Keratinocyte (primary cell): Measurements from ENCODE around the gene DAB1. TPM values are rescaled to one million over a fixed set of nuclear protein-coding genes. Genes with fewer than 3 reads are reported as not detected.

Source experiments
- DNase-seq: peaks from one replicate; pipeline ENCODE4 v3.0.0-alpha.2; 2011; ENCODE audit warnings: low read depth, missing footprints, low spot score
- FAIRE-seq: peaks from 2 replicates; lab custom pipeline; 2011; peaks lifted over from hg19 to GRCh38; lab: Jason Lieb, UNC
- H2AFZ ChIP-seq: 2 replicates; pipeline ENCODE4 v1.6.0; 2012; ENCODE audit warnings: low read length, control low read depth, inconsistent platforms; ENCODE audit not compliant: control insufficient read depth
- H3K27ac ChIP-seq: 2 replicates; pipeline ENCODE4 v1.5.1; 2011; ENCODE audit warnings: low read length; ENCODE audit not compliant: control insufficient read depth, insufficient read depth
- H3K27me3 ChIP-seq: 3 replicates; pipeline ENCODE4 v1.6.0; 2011; ENCODE audit warnings: low read length; ENCODE audit not compliant: control insufficient read depth, insufficient read depth; ENCODE audit errors: extremely low read depth
- H3K36me3 ChIP-seq, 2 experiments: 2 replicates in 1 of 2; 3 replicates in 1 of 2; pipeline ENCODE4 v1.5.1; 2011; ENCODE audit warnings: low read length in 2 of 2, mild to moderate bottlenecking in 1 of 2; ENCODE audit not compliant: control insufficient read depth in 2 of 2, insufficient read depth in 2 of 2; ENCODE audit errors: extremely low read depth in 1 of 2
- H3K4me1 ChIP-seq: 3 replicates; pipeline ENCODE4 v1.5.1; 2011; ENCODE audit warnings: low read length; ENCODE audit not compliant: control insufficient read depth, insufficient read depth; ENCODE audit errors: extremely low read depth
- H3K4me2 ChIP-seq: 3 replicates; pipeline ENCODE4 v1.6.0; 2011; ENCODE audit warnings: low read depth, low read length; ENCODE audit not compliant: control insufficient read depth, insufficient read depth; ENCODE audit errors: extremely low read depth
- H3K4me3 ChIP-seq, 3 experiments: fragments of 200-600 bp in 1 of 3; sonication (generic) in 1 of 3; 2 replicates in 2 of 3; 3 replicates in 1 of 3; pipeline ENCODE4 v1.5.1; 2011 to 2016; ENCODE audit warnings: low read length in 3 of 3, mild to moderate bottlenecking in 3 of 3, control low read depth in 2 of 3, inconsistent platforms in 1 of 3, low read depth in 1 of 3, mixed read lengths in 1 of 3, mixed run types in 1 of 3, moderate library complexity in 1 of 3; ENCODE audit not compliant: control insufficient read depth in 2 of 3, insufficient read depth in 2 of 3; ENCODE audit errors: extremely low read depth in 1 of 3
- H3K79me2 ChIP-seq: 2 replicates; pipeline ENCODE4 v1.6.0; 2012; ENCODE audit warnings: low read length; ENCODE audit not compliant: control insufficient read depth, insufficient read depth
- H3K9ac ChIP-seq: 3 replicates; pipeline ENCODE4 v1.6.0; 2011; ENCODE audit warnings: low read length; ENCODE audit not compliant: control insufficient read depth, insufficient read depth; ENCODE audit errors: extremely low read depth
- H3K9me1 ChIP-seq: 3 replicates; pipeline ENCODE4 v1.6.0; 2011; ENCODE audit warnings: low read length; ENCODE audit not compliant: control insufficient read depth, insufficient read depth; ENCODE audit errors: extremely low read depth
- H3K9me3 ChIP-seq: 2 replicates; pipeline ENCODE4 v1.5.1; 2012; ENCODE audit warnings: low read depth, low read length; ENCODE audit not compliant: control insufficient read depth
- H4K20me1 ChIP-seq: 3 replicates; pipeline ENCODE4 v1.6.0; 2011; ENCODE audit warnings: low read length; ENCODE audit not compliant: control insufficient read depth, insufficient read depth; ENCODE audit errors: extremely low read depth
- EZH2 ChIP-seq: IDR thresholded peaks from one replicate; pipeline ENCODE4 v1.6.1; 2012; ENCODE audit warnings: inconsistent platforms, mild to moderate bottlenecking, low read length, moderate library complexity
- dilution Hi-C: fragments of 300-500 bp; cut with MboI; formaldehyde crosslinking; loops from one replicate; pipeline ENCODE4 v1.7.0; 2020; ENCODE audit warnings: low sequenced_read_pairs; ENCODE audit not compliant: extremely low pct_ligation_motif_present
- polyA plus RNA-seq, 5 experiments: library from polyadenylated mRNA; depleted of rRNA in 3 of 5; stranded (reverse) in 3 of 5; stranded (forward) in 1 of 5; unstranded in 1 of 5; fragments of >200 nt; gene quantifications; 1 replicate in 1 of 5; 2 replicates in 3 of 5; 3 replicates in 1 of 5; pipeline versions ENCODE4 v1.2.1 to v1.2.3, GENCODE V29; 2011 to 2012; ENCODE audit warnings: missing spikeins in 2 of 5, low read depth in 1 of 5, low replicate concordance in 1 of 5
- TF ChIP-seq, protein P1 (sequence below), 3 experiments: IDR thresholded peaks in 1 of 3; conservative IDR thresholded peaks in 1 of 3; optimal IDR thresholded peaks in 1 of 3; 2 replicates in 2 of 3; 3 replicates in 1 of 3; pipeline versions ENCODE3 to v1.5.1; 2011; ENCODE audit warnings: low read length in 3 of 3, mild to moderate bottlenecking in 3 of 3, moderate library complexity in 2 of 3, control low read depth in 1 of 3, inconsistent platforms in 1 of 3; ENCODE audit not compliant: insufficient read depth in 2 of 3; ENCODE audit errors: extremely low read depth in 1 of 3

DAB1 gene
- polyA plus RNA-seq, 1 donor (not counting 4 experiments of a cell fraction or from before 2014, with no cell fraction given): 0.01 TPM

- no peaks in the 10 kb centered on the region for H3K79me2 ChIP-seq
- no peaks in the 10 kb centered on the region for H3K27me3 ChIP-seq
- dilution Hi-C loops: no loop called here
- H3K9me1 ChIP-seq: no peaks in the 10 kb centered on the region
- TF ChIP-seq, protein P1, sequence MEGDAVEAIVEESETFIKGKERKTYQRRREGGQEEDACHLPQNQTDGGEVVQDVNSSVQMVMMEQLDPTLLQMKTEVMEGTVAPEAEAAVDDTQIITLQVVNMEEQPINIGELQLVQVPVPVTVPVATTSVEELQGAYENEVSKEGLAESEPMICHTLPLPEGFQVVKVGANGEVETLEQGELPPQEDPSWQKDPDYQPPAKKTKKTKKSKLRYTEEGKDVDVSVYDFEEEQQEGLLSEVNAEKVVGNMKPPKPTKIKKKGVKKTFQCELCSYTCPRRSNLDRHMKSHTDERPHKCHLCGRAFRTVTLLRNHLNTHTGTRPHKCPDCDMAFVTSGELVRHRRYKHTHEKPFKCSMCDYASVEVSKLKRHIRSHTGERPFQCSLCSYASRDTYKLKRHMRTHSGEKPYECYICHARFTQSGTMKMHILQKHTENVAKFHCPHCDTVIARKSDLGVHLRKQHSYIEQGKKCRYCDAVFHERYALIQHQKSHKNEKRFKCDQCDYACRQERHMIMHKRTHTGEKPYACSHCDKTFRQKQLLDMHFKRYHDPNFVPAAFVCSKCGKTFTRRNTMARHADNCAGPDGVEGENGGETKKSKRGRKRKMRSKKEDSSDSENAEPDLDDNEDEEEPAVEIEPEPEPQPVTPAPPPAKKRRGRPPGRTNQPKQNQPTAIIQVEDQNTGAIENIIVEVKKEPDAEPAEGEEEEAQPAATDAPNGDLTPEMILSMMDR (optimal IDR thresholded peaks at IDR 0.05 in 1 of 3, IDR thresholded peaks at IDR 0.05 in 1 of 3, conservative IDR thresholded peaks at IDR 0.05 in 1 of 3; ENCODE audit: extremely low read depth in 1 of 3, insufficient read depth in 2 of 3, low read length in 3 of 3): no peak
- no peak for TF ChIP-seq EZH2
- no peaks in the 10 kb centered on the region for H4K20me1 ChIP-seq
- FAIRE-seq (no peak), DNase-seq (no peak)
- no peak overlapping the region for H2AFZ ChIP-seq
- no peak overlapping the region for H3K4me3 ChIP-seq
- no peaks in the 10 kb centered on the region for H3K9me3 ChIP-seq
- no peak overlapping the region for H3K27ac ChIP-seq
- H3K4me2 ChIP-seq: no peak overlapping the region
- H3K4me1 ChIP-seq: no peaks in the 10 kb centered on the region
- H3K36me3 ChIP-seq: no peaks in the 10 kb centered on the region
- H3K9ac ChIP-seq: no peak overlapping the region
Observed at GRCh38 chr1:56948403-56949023, 475.3 kb downstream of the DAB1 start.
